OCI-LY3 (cell line): Measurements from ENCODE around the gene CDR2.

Source experiments
- CTCF ChIP-seq: fragments of 200-600, 300-600 bp; sonication (generic); IDR thresholded peaks from 2 replicates; pipeline ENCODE4 v1.5.1; 2014; ENCODE audit warnings: antibody characterized with exemption, low read length, low read depth
- EZH2phosphoT487 ChIP-seq: fragments of 200-600 bp; shearing (Covaris generic); IDR thresholded peaks from 2 replicates; pipeline ENCODE4 v1.6.1; 2018; ENCODE audit warnings: antibody characterized with exemption, mixed run types, low read depth

DNA sequence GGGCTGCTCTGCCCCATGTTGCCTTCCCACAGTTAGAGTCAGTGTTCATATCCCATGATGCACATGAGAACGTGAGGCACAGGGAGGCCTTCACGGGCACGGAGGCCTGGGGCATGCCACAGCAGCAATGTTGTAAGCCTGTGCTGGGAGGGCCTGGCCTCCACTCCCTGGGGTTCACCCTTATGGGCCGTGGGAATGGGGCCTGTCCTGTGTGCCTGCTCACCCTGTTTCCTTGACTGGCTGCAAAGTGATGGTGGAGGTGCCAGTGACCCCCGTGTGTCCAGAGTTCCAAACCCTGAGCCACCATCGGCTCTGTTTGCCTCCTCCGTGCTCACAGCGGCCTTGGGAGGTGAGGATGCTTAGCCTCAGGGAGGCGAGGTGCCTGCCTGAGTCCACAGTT lies 67.6 kb downstream of the CDR2 start:
- TF ChIP-seq CTCF (no peak), EZH2phosphoT487 (no peak)
